Stimulated activated naive CD4-positive, alpha-beta T cell treated with Interleukin-2 at 50 U/mL for 16 hours (primary cell): ENCODE results near the gene CCNI2.
A peak's percentile ranks its signal among the peaks of the same experiment; 100 is the strongest.

Experiments
- DNase-seq: peaks from one replicate; lab custom pipeline; 2025; lab: John Stamatoyannopoulos, UW

Gene CCNI2

GRCh38 chr5:132750471-132751230 is 3.4 kb downstream of the CCNI2 start:
- DNase-seq = no peak

GRCh38 chr5:132751444-132751843 is 4.2 kb downstream of the CCNI2 start:
- peak; percentile 34 for DNase-seq

- DNase-seq = no peak
Observed at GRCh38 chr5:132751971-132752580, 4.8 kb downstream of the CCNI2 start.

- DNase-seq = no peak
Observed at GRCh38 chr5:132752581-132753125, 5.4 kb downstream of the CCNI2 start.

- DNase-seq = no peak
Observed at GRCh38 chr5:132753135-132753987, 6.1 kb downstream of the CCNI2 start.

- DNase-seq = no peak
Observed at GRCh38 chr5:132754111-132754510, 6.9 kb downstream of the CCNI2 start.

GRCh38 chr5:132754947-132755346 is 7.7 kb downstream of the CCNI2 start:
- DNase-seq = no peak

- DNase-seq = no peak
Observed at GRCh38 chr5:132756542-132756941, 9.3 kb downstream of the CCNI2 start.

GRCh38 chr5:132758451-132758850 is 11.2 kb downstream of the CCNI2 start:
- DNase-seq = no peak

GRCh38 chr5:132759114-132760048 is 12.2 kb downstream of the CCNI2 start:
- no peak for DNase-seq

GRCh38 chr5:132760049-132760420 is 12.8 kb downstream of the CCNI2 start:
- no peak for DNase-seq

- DNase-seq = no peak
Observed at GRCh38 chr5:132760601-132761317, 13.5 kb downstream of the CCNI2 start.

- no peak for DNase-seq
Observed at GRCh38 chr5:132761321-132762240, 14.4 kb downstream of the CCNI2 start.

GRCh38 chr5:132762246-132763000 is 15.2 kb downstream of the CCNI2 start:
- no peak for DNase-seq

- DNase-seq = no peak
Observed at GRCh38 chr5:132763181-132764036, 16.2 kb downstream of the CCNI2 start.

GRCh38 chr5:132764051-132764450 is 16.8 kb downstream of the CCNI2 start:
- no peak for DNase-seq

GRCh38 chr5:132764671-132765238 is 17.5 kb downstream of the CCNI2 start:
- DNase-seq = no peak
